Panc1 (cell line): ENCODE data around the gene NEK1.

Source experiments
- POLR2AphosphoS5 ChIP-seq: IDR thresholded peaks from 2 replicates; pipeline ENCODE4 v1.6.1; 2012; ENCODE audit warnings: mild to moderate bottlenecking, low read depth, low read length, moderate library complexity
- TF ChIP-seq, protein P1 (sequence below): fragments of 450-650 bp; IDR thresholded peaks from 2 replicates; pipeline ENCODE4 v1.5.1; 2017; ENCODE audit warnings: mild to moderate bottlenecking

- TF ChIP-seq POLR2AphosphoS5, result no peak
- TF ChIP-seq, protein P1, sequence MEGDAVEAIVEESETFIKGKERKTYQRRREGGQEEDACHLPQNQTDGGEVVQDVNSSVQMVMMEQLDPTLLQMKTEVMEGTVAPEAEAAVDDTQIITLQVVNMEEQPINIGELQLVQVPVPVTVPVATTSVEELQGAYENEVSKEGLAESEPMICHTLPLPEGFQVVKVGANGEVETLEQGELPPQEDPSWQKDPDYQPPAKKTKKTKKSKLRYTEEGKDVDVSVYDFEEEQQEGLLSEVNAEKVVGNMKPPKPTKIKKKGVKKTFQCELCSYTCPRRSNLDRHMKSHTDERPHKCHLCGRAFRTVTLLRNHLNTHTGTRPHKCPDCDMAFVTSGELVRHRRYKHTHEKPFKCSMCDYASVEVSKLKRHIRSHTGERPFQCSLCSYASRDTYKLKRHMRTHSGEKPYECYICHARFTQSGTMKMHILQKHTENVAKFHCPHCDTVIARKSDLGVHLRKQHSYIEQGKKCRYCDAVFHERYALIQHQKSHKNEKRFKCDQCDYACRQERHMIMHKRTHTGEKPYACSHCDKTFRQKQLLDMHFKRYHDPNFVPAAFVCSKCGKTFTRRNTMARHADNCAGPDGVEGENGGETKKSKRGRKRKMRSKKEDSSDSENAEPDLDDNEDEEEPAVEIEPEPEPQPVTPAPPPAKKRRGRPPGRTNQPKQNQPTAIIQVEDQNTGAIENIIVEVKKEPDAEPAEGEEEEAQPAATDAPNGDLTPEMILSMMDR, result no peak
Observed at GRCh38 chr4:169617306-169617705, 4.9 kb upstream of the NEK1 start.
